H1 (cell line): ENCODE measurements around the gene ADRB2. TPM values are rescaled to one million over a fixed set of nuclear protein-coding genes. Genes with fewer than 3 reads are reported as not detected.

Experiments used
- CTCF ChIA-PET: fragments of 300-600 bp; sonication (Branson Sonifier 250); formaldehyde crosslinking; loops from one replicate; lab custom pipeline; 2021; ENCODE audit not compliant: partially characterized antibody; lab: Charles Lee
- POLR2A ChIA-PET: fragments of 300-600 bp; sonication (Branson Sonifier 250); formaldehyde crosslinking; loops from one replicate; lab custom pipeline; 2021; ENCODE audit warnings: inconsistent platforms; ENCODE audit not compliant: partially characterized antibody; lab: Charles Lee
- DNase-seq, 2 experiments: peaks; one replicate each; pipeline versions ENCODE4 v3.0.0 to v3.0.0-alpha.2; 2010 to 2022; ENCODE audit warnings: low spot score in 2 of 2, low read depth in 1 of 2, mixed read lengths in 1 of 2
- FAIRE-seq: peaks from 2 replicates; lab custom pipeline; 2011; peaks lifted over from hg19 to GRCh38; lab: Jason Lieb, UNC
- H2AFZ ChIP-seq: 2 replicates; pipeline ENCODE4 v1.8.1; 2012; ENCODE audit warnings: low read length, inconsistent platforms
- H2AK5ac ChIP-seq: 2 replicates; pipeline ENCODE4 v1.6.1; 2013; ENCODE audit warnings: low read depth, low read length
- H2BK120ac ChIP-seq: replicated peaks from 2 replicates; pipeline ENCODE3; 2013; ENCODE audit warnings: low read depth, low read length, inconsistent platforms
- H2BK12ac ChIP-seq: 2 replicates; pipeline ENCODE4 v1.6.1; 2013; ENCODE audit warnings: low read depth, low read length
- H2BK15ac ChIP-seq: 2 replicates; pipeline ENCODE4 v1.6.1; 2013; ENCODE audit warnings: low read length
- H2BK20ac ChIP-seq: 2 replicates; pipeline ENCODE4 v1.6.1; 2013; ENCODE audit warnings: low read length
- H2BK5ac ChIP-seq: 2 replicates; pipeline ENCODE4 v1.6.1; 2013; ENCODE audit warnings: low read depth, low read length
- H3K14ac ChIP-seq: 2 replicates; pipeline ENCODE4 v1.6.1; 2013; ENCODE audit warnings: inconsistent platforms; ENCODE audit not compliant: insufficient read length
- H3K18ac ChIP-seq: 2 replicates; pipeline ENCODE4 v1.6.1; 2013; ENCODE audit warnings: low read length; ENCODE audit errors: extremely low read depth
- H3K23ac ChIP-seq: 2 replicates; pipeline ENCODE4 v1.6.1; 2013; ENCODE audit warnings: inconsistent platforms; ENCODE audit not compliant: insufficient read length
- H3K23me2 ChIP-seq: 2 replicates; pipeline ENCODE4 v1.6.1; 2013; ENCODE audit warnings: low read depth, low read length
- H3K27ac ChIP-seq: 2 replicates; pipeline ENCODE4 v1.6.1; 2011; ENCODE audit warnings: low read depth, low read length, inconsistent platforms
- H3K27me3 ChIP-seq, 4 experiments: replicated peaks in 1 of 4; 1 replicate in 1 of 4; 2 replicates in 3 of 4; pipeline versions ENCODE4 v1.6.1 to v1.8.1; 2011 to 2013; ENCODE audit warnings: low read length in 3 of 4, mild to moderate bottlenecking in 3 of 4, inconsistent platforms in 2 of 4, mixed read lengths in 2 of 4, moderate library complexity in 1 of 4; ENCODE audit not compliant: control insufficient read depth in 3 of 4, insufficient read depth in 3 of 4; ENCODE audit errors: extremely low read depth in 1 of 4
- H3K36me3 ChIP-seq, 4 experiments: 2 replicates each; pipeline versions ENCODE4 v1.6.1 to v1.8.1; 2011 to 2013; ENCODE audit warnings: mild to moderate bottlenecking in 4 of 4, low read length in 3 of 4, moderate library complexity in 2 of 4, control low read depth in 1 of 4, inconsistent platforms in 1 of 4; ENCODE audit not compliant: insufficient read depth in 4 of 4, control insufficient read depth in 2 of 4
- H3K4ac ChIP-seq: replicated peaks from 2 replicates; pipeline ENCODE3; 2013; ENCODE audit warnings: low read length, low read depth, mixed read lengths, inconsistent platforms; ENCODE audit not compliant: insufficient read length
- H3K4me1 ChIP-seq, 4 experiments: replicated peaks in 1 of 4; 1 replicate in 1 of 4; 2 replicates in 3 of 4; pipeline versions ENCODE4 v1.6.1 to v1.8.1; 2011 to 2013; ENCODE audit warnings: low read length in 3 of 4, inconsistent platforms in 2 of 4, mixed read lengths in 1 of 4; ENCODE audit not compliant: insufficient read depth in 4 of 4, control insufficient read depth in 3 of 4
- H3K4me2 ChIP-seq, 2 experiments: 2 replicates each; pipeline versions ENCODE4 v1.6.1 to v1.8.1; 2011 to 2013; ENCODE audit warnings: low read depth in 2 of 2, low read length in 2 of 2, control low read depth in 1 of 2, inconsistent platforms in 1 of 2, mild to moderate bottlenecking in 1 of 2; ENCODE audit not compliant: insufficient read depth in 1 of 2
- H3K4me3 ChIP-seq, 4 experiments: fragments of 200-600, 300-600 bp in 1 of 4; sonication (generic), shearing (Covaris generic), sonication (Bioruptor Twin) in 1 of 4; 2 replicates each; pipeline versions ENCODE4 v1.5.1 to v1.8.1; 2011 to 2016; ENCODE audit warnings: low read length in 4 of 4, low read depth in 3 of 4, control low read depth in 2 of 4, inconsistent platforms in 2 of 4, mild to moderate bottlenecking in 2 of 4, mixed read lengths in 1 of 4, moderate library complexity in 1 of 4; ENCODE audit not compliant: insufficient read depth in 2 of 4; ENCODE audit errors: extremely low read depth in 1 of 4
- H3K56ac ChIP-seq: replicated peaks from 2 replicates; pipeline ENCODE3; 2013; ENCODE audit warnings: low read depth, mild to moderate bottlenecking, mixed read lengths, low read length, inconsistent platforms; ENCODE audit not compliant: insufficient read length
- H3K79me1 ChIP-seq: 2 replicates; pipeline ENCODE4 v1.6.1; 2013; ENCODE audit warnings: low read depth, low read length, control low read depth
- H3K79me2 ChIP-seq, 2 experiments: 2 replicates each; pipeline versions ENCODE4 v1.6.1 to v1.8.1; 2012 to 2013; ENCODE audit warnings: low read length in 2 of 2, mild to moderate bottlenecking in 2 of 2, inconsistent platforms in 1 of 2; ENCODE audit not compliant: insufficient read depth in 2 of 2, control insufficient read depth in 1 of 2
- H3K9ac ChIP-seq, 4 experiments: replicated peaks in 1 of 4; 1 replicate in 1 of 4; 2 replicates in 3 of 4; pipeline versions ENCODE4 v1.6.1 to v1.8.1; 2011 to 2013; ENCODE audit warnings: low read depth in 3 of 4, low read length in 3 of 4, control low read depth in 2 of 4, mild to moderate bottlenecking in 2 of 4, moderate library complexity in 2 of 4, inconsistent platforms in 1 of 4; ENCODE audit errors: extremely low read depth in 1 of 4
- H3K9me3 ChIP-seq, 2 experiments: 2 replicates each; pipeline versions ENCODE4 v1.6.1 to v1.8.1; 2012 to 2013; ENCODE audit warnings: mild to moderate bottlenecking in 2 of 2, moderate library complexity in 2 of 2, control low read depth in 1 of 2, inconsistent platforms in 1 of 2, low read depth in 1 of 2, low read length in 1 of 2, mixed read lengths in 1 of 2; ENCODE audit not compliant: insufficient read depth in 2 of 2
- H4K20me1 ChIP-seq, 2 experiments: replicated peaks in 1 of 2; 2 replicates each; pipeline versions ENCODE3 to v1.8.1; 2011 to 2013; ENCODE audit warnings: inconsistent platforms in 2 of 2, low read length in 2 of 2, mild to moderate bottlenecking in 1 of 2; ENCODE audit not compliant: insufficient read depth in 2 of 2, control insufficient read depth in 1 of 2
- H4K5ac ChIP-seq: 2 replicates; pipeline ENCODE4 v1.6.1; 2013; ENCODE audit warnings: low read length, low read depth, mixed read lengths, inconsistent platforms; ENCODE audit not compliant: insufficient read length
- H4K8ac ChIP-seq: 2 replicates; pipeline ENCODE4 v1.8.0; 2013; ENCODE audit warnings: mild to moderate bottlenecking, moderate library complexity, low read length, inconsistent platforms; ENCODE audit not compliant: insufficient read depth; ENCODE audit errors: extremely low read depth
- H4K91ac ChIP-seq: replicated peaks from 2 replicates; pipeline ENCODE3; 2013; ENCODE audit warnings: low read length, mixed read lengths, inconsistent platforms; ENCODE audit not compliant: insufficient read length
- EP300 ChIP-seq, 2 experiments: IDR thresholded peaks; 1 replicate in 1 of 2; 2 replicates in 1 of 2; pipeline ENCODE4 v1.6.1; 2011 to 2012; ENCODE audit warnings: low read depth in 2 of 2, low read length in 2 of 2, mild to moderate bottlenecking in 2 of 2, borderline replicate concordance in 1 of 2, inconsistent platforms in 1 of 2, moderate library complexity in 1 of 2
- EZH2 ChIP-seq: fragments of 200-600 bp; sonication (generic); IDR thresholded peaks from 2 replicates; pipeline ENCODE4 v1.7.1; 2012; ENCODE audit warnings: low read depth, mild to moderate bottlenecking, moderate library complexity, low read length, inconsistent platforms; ENCODE audit not compliant: severe bottlenecking
- FOSL1 ChIP-seq: IDR thresholded peaks from 2 replicates; pipeline ENCODE4 v1.6.1; 2011; ENCODE audit warnings: mild to moderate bottlenecking, low read depth, low read length, moderate library complexity; ENCODE audit not compliant: insufficient read depth
- GTF2F1 ChIP-seq: IDR thresholded peaks from 2 replicates; pipeline ENCODE4 v1.6.1; 2012; ENCODE audit warnings: low read depth, low read length, improper control_type of control experiment, borderline replicate concordance
- SAP30 ChIP-seq: fragments of 300-600 bp; sonication (generic); IDR thresholded peaks from 2 replicates; pipeline ENCODE4 v1.7.1; 2012; ENCODE audit warnings: low read length, moderate library complexity, mild to moderate bottlenecking, inconsistent platforms; ENCODE audit not compliant: insufficient read depth, insufficient replicate concordance
- SIRT6 ChIP-seq: IDR thresholded peaks from one replicate; pipeline ENCODE4 v1.7.1; 2012; ENCODE audit warnings: low read length, inconsistent platforms
- SRF ChIP-seq: IDR thresholded peaks from 2 replicates; pipeline ENCODE4 v1.6.1; 2011; ENCODE audit warnings: mild to moderate bottlenecking, low read depth, low read length, moderate library complexity
- SUZ12 ChIP-seq: fragments of 200-600 bp; sonication (generic); IDR thresholded peaks from 2 replicates; pipeline ENCODE4 v1.6.1; 2012; ENCODE audit warnings: mild to moderate bottlenecking, inconsistent platforms, low read length, moderate library complexity, mixed read lengths
- TAF1 ChIP-seq: IDR thresholded peaks from 2 replicates; pipeline ENCODE4 v1.6.1; 2011; ENCODE audit warnings: mild to moderate bottlenecking, low read depth, low read length
- WGBS, 2 experiments: shearing (Covaris generic) in 1 of 2; methylation state at CpG; one replicate each; pipeline versions ENCODE4 v1.1.6 to v1.1.7; 2013 to 2015; ENCODE audit warnings: low lambda C conversion rate in 2 of 2, mixed read lengths in 2 of 2, inconsistent platforms in 1 of 2, low coverage in 1 of 2, missing lambda C conversion rate in 1 of 2; ENCODE audit not compliant: insufficient replicate concordance in 2 of 2, insufficient coverage in 1 of 2, insufficient read length in 1 of 2; ENCODE audit errors: extremely low coverage in 1 of 2, missing lambda C conversion rate in 1 of 2; 5-methylcytosine and 5-hydroxymethylcytosine counted together
- long read RNA-seq, 2 experiments: library from RNA in 1 of 2; library from capped mRNA in 1 of 2; stranded (forward); transcript quantifications; one replicate each; pipeline ENCODE4 v2.0.0, GENCODE V29; 2021; ENCODE audit warnings: inconsistent platforms in 1 of 2
- polyA minus RNA-seq, 3 experiments: library from RNA; depleted of rRNA, polyadenylated mRNA; stranded (reverse); fragments of >200 nt; gene quantifications; 1 replicate in 2 of 3; 2 replicates in 1 of 3; pipeline ENCODE4 v1.2.3, GENCODE V29; 2011
- polyA plus RNA-seq, 7 experiments: library from polyadenylated mRNA; depleted of rRNA in 3 of 7; stranded (reverse) in 5 of 7; unstranded in 2 of 7; fragments of >200 nt in 5 of 7; fragments of 200-250 nt in 2 of 7; gene quantifications; 1 replicate in 5 of 7; 2 replicates in 1 of 7; 4 replicates in 1 of 7; pipeline versions ENCODE4 v1.2.1 to v1.2.3, GENCODE V29; 2011 to 2013; ENCODE audit warnings: missing spikeins in 2 of 7, mixed read lengths in 2 of 7
- total RNA-seq: library from RNA; stranded (reverse); fragmentation: NEBNext Ultra II Directional; extraction: Animal tissue kit (Norgen Biotek cat#: 25700); gene quantifications from 2 replicates; pipeline ENCODE4 v1.2.1, GENCODE V29; 2021

The ADRB2 gene
- total RNA-seq, result 0.54 and 0.65 TPM in 2 replicates
- 0.77 and 0.78 TPM in 2 replicates for polyA plus RNA-seq (2011; rRNA removed)
- polyA plus RNA-seq (2011; cell fraction: cytosol; rRNA removed), result 0.58 TPM
- 0.57 TPM for polyA plus RNA-seq (2011; cell fraction: nucleus; rRNA removed)
- polyA plus RNA-seq (2012, experiment 1 of 2), result 0.31 to 0.48 TPM (median 0.39 TPM) in 4 replicates
- 0.33 TPM for polyA plus RNA-seq (2012, experiment 2 of 2)
- polyA plus RNA-seq (2013, experiment 1 of 2), result 1.1 TPM
- polyA plus RNA-seq (2013, experiment 2 of 2), result 1.2 TPM
- 2.0 TPM in 2 replicates for polyA minus RNA-seq (2011; rRNA and poly(A)+ RNA removed)
- 1.2 TPM for polyA minus RNA-seq (2011; cell fraction: cytosol; rRNA and poly(A)+ RNA removed)
- polyA minus RNA-seq (2011; cell fraction: nucleus; rRNA and poly(A)+ RNA removed), result 4.8 TPM
- long read RNA-seq, experiment 1, result 0 reads
- long read RNA-seq, experiment 2, result 0 reads

- Histone ChIP-seq H2BK5ac (peak within 1 kb of the TSS; percentile 55; the same call in 1 of the 2 replicates), H3K4me2 (peak within 1 kb of the TSS; percentile 100), H2BK120ac (no peak within 1 kb of the TSS), H3K9me3 (no peaks in the 10 kb centered on the region), H3K23ac (no peak within 1 kb of the TSS), H2BK15ac (0 out of 2 replicates have a peak within 1 kb of the TSS, but pooled peaks have one; percentile 5), H3K4me3 (peak within 1 kb of the TSS; percentile 75 to 90 (median 82)), H3K79me2 (no peaks in the 10 kb centered on the region), H2AFZ (peak within 1 kb of the TSS; percentile 97), H3K79me1 (no peaks in the 10 kb centered on the region), H2BK12ac (peak within 1 kb of the TSS; percentile 96; the same call in 1 of the 2 replicates), H3K27me3 (peaks cover 5 to 20% (median 15%) of the 10 kb centered on the region in 4 experiments), H3K4ac (no peak within 1 kb of the TSS), H3K18ac (peak within 1 kb of the TSS; percentile 75; the same call in 1 of the 2 replicates), H3K9ac (peak within 1 kb of the TSS in 3 of 4 experiments; percentile 47 to 66 (median 49); a peak in 5 of 7 replicates), H3K27ac (no peak within 1 kb of the TSS), H2BK20ac (no peak within 1 kb of the TSS), H3K4me1 (peaks cover 0 to 2% (median under 1%) of the 10 kb centered on the region in 4 experiments; a peak in 5 of 7 replicates), H4K5ac (peak within 1 kb of the TSS; percentile 20), H4K20me1 (no peaks in the 10 kb centered on the region), H4K91ac (no peak within 1 kb of the TSS), H3K23me2 (peaks cover 11% of the 10 kb centered on the region), H3K14ac (no peak within 1 kb of the TSS), H3K56ac (no peak within 1 kb of the TSS), H3K36me3 (no peaks in the 10 kb centered on the region), H2AK5ac (peak within 1 kb of the TSS; percentile 16; the same call in 1 of the 2 replicates), H4K8ac (peak within 1 kb of the TSS; percentile 57; the same call in 1 of the 2 replicates)
- FAIRE-seq (no peak), DNase-seq (peak; percentile 80 to 89)
- ChIA-PET POLR2A (no interaction called here), CTCF (interaction anchor here (0.5 to 3.1 kb wide), 6 partner anchors 12 to 439 kb away, joined by 3 to 18 read pairs (median 4); no protein-coding TSS in a partner anchor)
- WGBS, 2 experiments, result 5% methylated on average over 36 of the region's 42 CpGs; no CpG with 5 or more reads in 1 of the 2 experiments
- TF ChIP-seq SAP30, result peak; percentile 16
- no peak for TF ChIP-seq SIRT6
- TF ChIP-seq GTF2F1, result no peak
- no peak for TF ChIP-seq EP300 (IDR thresholded peaks at IDR 0.05; ENCODE audit: borderline replicate concordance in 1 of 2, low read depth in 2 of 2, low read length in 2 of 2)
- TF ChIP-seq SUZ12, result 0 out of 2 replicates have a peak, but pooled peaks have one; percentile 19
- no peak for TF ChIP-seq EZH2
- peak; percentile 77 for TF ChIP-seq TAF1
- no peak for TF ChIP-seq FOSL1
- TF ChIP-seq SRF, result no peak
Observed at GRCh38 chr5:148826053-148826738, at the start of gene ADRB2. TSS of gene ADRB2 (plus strand) at chr5:148826611. CDS start at chr5:148826832, 221 bp downstream.
